ENCODE data around the gene ADGRG1. TPM values are rescaled to one million over a fixed set of nuclear protein-coding genes. Genes with fewer than 3 reads are reported as not detected.

The ADGRG1 gene
- total RNA-seq, 1 donor from 2014 or later, result 97.7 TPM

DNA sequence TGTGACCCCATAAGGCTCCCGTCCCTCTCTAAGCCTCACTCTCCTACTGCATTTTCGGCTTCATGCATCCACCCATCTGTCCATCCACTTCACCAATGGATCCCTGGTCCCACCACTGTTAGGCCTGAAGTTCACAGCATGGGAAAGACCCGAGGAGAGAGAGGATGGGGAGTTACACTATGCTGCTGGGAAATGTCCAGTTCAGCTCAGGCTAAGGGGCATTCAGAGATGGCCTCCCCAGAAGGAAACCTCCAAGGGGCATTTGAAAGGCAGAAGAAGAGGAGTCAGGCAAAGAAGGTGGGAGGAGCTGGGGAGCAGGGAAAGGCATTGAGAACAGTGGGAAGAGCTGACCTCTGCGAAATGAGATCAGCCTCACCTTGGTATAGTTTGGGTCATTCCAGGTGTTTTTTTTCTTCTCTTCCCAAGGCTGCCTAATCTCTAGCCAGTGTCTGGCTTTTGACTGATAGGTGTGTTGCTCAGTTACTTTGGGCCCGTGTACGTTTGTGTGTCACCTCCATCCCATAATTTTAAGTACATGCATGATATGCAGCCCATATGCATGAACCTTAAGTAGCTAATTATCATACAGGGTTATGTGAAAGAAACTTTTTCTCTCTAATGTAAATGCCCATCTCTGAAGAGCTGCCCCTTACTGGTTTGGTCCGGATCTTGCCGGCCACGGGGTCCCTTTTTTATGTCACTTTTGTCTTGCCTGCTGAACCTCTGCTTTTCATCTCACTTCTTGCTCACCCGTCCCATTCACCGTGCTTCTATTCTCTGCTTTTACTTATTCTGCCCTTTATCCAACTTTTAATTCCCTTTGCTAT lies 54.6 kb downstream of the ADGRG1 start:
- no peak overlapping the region for H3K4me3 ChIP-seq
- H3K27ac ChIP-seq, result no peak overlapping the region
- H3K36me3 ChIP-seq, result no peaks in the 10 kb centered on the region
- H3K27me3 ChIP-seq, result no peaks in the 10 kb centered on the region
- no peak for DNase-seq (ENCODE audit: extremely low spot score in 2 of 2)
- H3K4me1 ChIP-seq, result no peaks in the 10 kb centered on the region
- no peaks in the 10 kb centered on the region for H3K9me3 ChIP-seq
- intact Hi-C loops (cut with DNase I), result no loop called here
- TF ChIP-seq POLR2A (IDR thresholded peaks at IDR 0.05) (no peak), POLR2AphosphoS5 (IDR thresholded peaks at IDR 0.05; ENCODE audit: insufficient read depth in 1 of 2, low read depth in 1 of 2) (no peak)
- TF ChIP-seq, protein P1, sequence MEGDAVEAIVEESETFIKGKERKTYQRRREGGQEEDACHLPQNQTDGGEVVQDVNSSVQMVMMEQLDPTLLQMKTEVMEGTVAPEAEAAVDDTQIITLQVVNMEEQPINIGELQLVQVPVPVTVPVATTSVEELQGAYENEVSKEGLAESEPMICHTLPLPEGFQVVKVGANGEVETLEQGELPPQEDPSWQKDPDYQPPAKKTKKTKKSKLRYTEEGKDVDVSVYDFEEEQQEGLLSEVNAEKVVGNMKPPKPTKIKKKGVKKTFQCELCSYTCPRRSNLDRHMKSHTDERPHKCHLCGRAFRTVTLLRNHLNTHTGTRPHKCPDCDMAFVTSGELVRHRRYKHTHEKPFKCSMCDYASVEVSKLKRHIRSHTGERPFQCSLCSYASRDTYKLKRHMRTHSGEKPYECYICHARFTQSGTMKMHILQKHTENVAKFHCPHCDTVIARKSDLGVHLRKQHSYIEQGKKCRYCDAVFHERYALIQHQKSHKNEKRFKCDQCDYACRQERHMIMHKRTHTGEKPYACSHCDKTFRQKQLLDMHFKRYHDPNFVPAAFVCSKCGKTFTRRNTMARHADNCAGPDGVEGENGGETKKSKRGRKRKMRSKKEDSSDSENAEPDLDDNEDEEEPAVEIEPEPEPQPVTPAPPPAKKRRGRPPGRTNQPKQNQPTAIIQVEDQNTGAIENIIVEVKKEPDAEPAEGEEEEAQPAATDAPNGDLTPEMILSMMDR (IDR thresholded peaks at IDR 0.05), result no peak

DNA sequence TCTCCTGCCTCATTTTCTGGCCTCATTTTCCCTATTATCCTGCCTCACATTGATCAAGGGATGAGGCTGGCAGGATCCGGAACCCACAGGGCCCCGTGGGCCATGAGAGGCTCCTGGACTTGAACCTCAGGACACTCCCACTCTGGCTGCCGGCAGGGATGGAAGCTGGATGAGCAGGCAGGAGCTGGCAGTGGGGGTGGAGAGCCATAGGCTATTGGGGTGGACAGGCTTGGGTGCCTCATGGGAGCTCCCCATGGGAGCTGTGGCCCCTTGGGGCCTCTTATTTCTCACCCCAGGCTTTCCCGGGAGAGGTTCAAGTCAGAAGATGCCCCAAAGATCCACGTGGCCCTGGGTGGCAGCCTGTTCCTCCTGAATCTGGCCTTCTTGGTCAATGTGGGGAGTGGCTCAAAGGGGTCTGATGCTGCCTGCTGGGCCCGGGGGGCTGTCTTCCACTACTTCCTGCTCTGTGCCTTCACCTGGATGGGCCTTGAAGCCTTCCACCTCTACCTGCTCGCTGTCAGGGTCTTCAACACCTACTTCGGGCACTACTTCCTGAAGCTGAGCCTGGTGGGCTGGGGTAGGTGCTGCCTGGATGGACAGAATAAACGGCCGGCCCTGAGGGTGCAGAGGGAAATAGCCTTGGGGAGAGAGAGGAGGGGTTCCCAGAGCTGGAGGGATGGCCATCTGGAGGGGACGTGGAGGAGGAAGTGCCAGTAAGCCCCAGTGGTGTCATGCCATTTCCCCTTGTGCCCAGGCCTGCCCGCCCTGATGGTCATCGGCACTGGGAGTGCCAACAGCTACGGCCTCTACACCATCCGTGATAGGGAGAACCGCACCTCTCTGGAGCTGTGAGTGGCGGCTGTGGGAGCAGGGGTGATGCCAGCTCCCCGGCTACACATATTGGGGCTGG lies 55.5 kb downstream of the ADGRG1 start:
- no peak for DNase-seq (ENCODE audit: extremely low spot score in 2 of 2)
- no peaks in the 10 kb centered on the region for H3K27me3 ChIP-seq
- TF ChIP-seq, protein P1 (IDR thresholded peaks at IDR 0.05), result no peak
- TF ChIP-seq POLR2A (IDR thresholded peaks at IDR 0.05) (no peak), POLR2AphosphoS5 (IDR thresholded peaks at IDR 0.05; ENCODE audit: insufficient read depth in 1 of 2, low read depth in 1 of 2) (no peak)

DNA sequence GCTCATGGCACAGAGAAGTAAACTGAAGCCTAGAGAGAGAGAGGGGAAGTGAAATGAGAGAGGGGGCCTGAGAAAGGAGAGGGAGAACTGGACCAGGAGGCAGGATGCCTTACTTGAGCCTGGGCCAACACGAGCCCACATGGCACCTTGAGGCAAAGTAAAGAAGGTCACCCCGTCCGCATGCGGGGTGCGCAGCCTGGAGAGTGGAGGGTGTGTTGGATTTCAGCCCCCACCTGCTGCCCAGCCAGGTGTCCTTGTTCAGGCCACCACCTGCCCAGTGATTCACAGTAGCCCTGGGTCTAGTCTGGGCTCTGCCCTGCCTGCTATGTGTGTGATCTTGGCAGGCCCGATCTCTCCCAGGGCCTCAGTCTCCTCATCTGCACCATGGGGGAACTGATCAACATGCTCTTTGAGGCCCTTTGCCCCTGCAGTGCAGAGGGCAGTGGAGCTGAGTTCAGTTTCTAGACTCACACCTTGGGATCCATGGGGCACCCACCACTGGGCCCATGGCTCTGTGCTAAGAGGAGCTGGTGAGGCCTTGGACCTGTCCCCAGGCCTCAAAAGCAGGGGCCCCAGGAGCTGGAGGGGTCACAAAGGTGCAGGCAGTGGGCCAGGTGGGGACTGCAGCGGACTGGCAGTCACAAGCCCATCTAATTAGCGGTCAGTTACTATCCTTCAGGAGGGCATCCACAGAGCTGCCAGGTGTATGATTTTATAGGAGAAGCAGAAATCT lies 56.4 kb downstream of the ADGRG1 start:
- DNase-seq (ENCODE audit: extremely low spot score in 2 of 2), result no peak
- intact Hi-C loops (cut with DNase I), result no loop called here
- H3K4me3 ChIP-seq, result no peak overlapping the region
- TF ChIP-seq POLR2AphosphoS5 (IDR thresholded peaks at IDR 0.05; ENCODE audit: insufficient read depth in 1 of 2, low read depth in 1 of 2) (no peak), POLR2A (IDR thresholded peaks at IDR 0.05) (no peak)
- TF ChIP-seq, protein P1 (IDR thresholded peaks at IDR 0.05), result no peak
- no peaks in the 10 kb centered on the region for H3K36me3 ChIP-seq
- H3K27me3 ChIP-seq, result no peaks in the 10 kb centered on the region
- no peak overlapping the region for H3K27ac ChIP-seq
- H3K9me3 ChIP-seq, result no peaks in the 10 kb centered on the region
- H3K4me1 ChIP-seq, result no peaks in the 10 kb centered on the region

More for the DNA sequence above, 55.5 kb downstream of the ADGRG1 start:
- H3K36me3 ChIP-seq, result no peaks in the 10 kb centered on the region
- H3K9me3 ChIP-seq, result no peaks in the 10 kb centered on the region
- no peak overlapping the region for H3K27ac ChIP-seq
- H3K4me1 ChIP-seq, result no peaks in the 10 kb centered on the region
- H3K4me3 ChIP-seq, result no peak overlapping the region
- intact Hi-C loops (cut with DNase I), result no loop called here

DNA sequence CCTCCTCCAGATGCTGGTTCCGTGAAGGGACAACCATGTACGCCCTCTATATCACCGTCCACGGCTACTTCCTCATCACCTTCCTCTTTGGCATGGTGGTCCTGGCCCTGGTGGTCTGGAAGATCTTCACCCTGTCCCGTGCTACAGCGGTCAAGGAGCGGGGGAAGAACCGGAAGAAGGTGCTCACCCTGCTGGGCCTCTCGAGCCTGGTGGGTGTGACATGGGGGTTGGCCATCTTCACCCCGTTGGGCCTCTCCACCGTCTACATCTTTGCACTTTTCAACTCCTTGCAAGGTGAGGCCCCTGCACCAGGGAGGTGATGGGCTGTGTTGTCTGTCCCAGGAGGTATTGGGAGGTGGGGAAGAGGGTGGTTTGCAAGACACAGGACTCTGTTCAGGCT lies 57.2 kb downstream of the ADGRG1 start:
- no peaks in the 10 kb centered on the region for H3K9me3 ChIP-seq
- no peak overlapping the region for H3K4me3 ChIP-seq
- no peaks in the 10 kb centered on the region for H3K27me3 ChIP-seq
- intact Hi-C loops (cut with DNase I), result no loop called here
- TF ChIP-seq, protein P1 (IDR thresholded peaks at IDR 0.05), result no peak
- no peak for TF ChIP-seq POLR2A (IDR thresholded peaks at IDR 0.05)
- TF ChIP-seq POLR2AphosphoS5 (IDR thresholded peaks at IDR 0.05; ENCODE audit: insufficient read depth in 1 of 2, low read depth in 1 of 2), result no peak
- no peaks in the 10 kb centered on the region for H3K4me1 ChIP-seq
- no peaks in the 10 kb centered on the region for H3K36me3 ChIP-seq
- no peak for DNase-seq (ENCODE audit: extremely low spot score in 2 of 2)
- H3K27ac ChIP-seq, result no peak overlapping the region

Data from vagina (tissue), 2 donors.